GM19467 (cell line): ENCODE results near the gene JMJD1C.
"Not testable (repeated sequence)": the region's sequence is repeated elsewhere in the genome, so short reads cannot be mapped to it uniquely, and the experiment has no call there.

Experiments
- ATAC-seq: cut with Tn5 transposase; IDR thresholded peaks from one replicate; pipeline ENCODE4 v1.9.1; 2021; ENCODE audit warnings: mild to moderate bottlenecking, moderate library complexity; ENCODE audit not compliant: unreplicated experiment

The JMJD1C gene, protein sequence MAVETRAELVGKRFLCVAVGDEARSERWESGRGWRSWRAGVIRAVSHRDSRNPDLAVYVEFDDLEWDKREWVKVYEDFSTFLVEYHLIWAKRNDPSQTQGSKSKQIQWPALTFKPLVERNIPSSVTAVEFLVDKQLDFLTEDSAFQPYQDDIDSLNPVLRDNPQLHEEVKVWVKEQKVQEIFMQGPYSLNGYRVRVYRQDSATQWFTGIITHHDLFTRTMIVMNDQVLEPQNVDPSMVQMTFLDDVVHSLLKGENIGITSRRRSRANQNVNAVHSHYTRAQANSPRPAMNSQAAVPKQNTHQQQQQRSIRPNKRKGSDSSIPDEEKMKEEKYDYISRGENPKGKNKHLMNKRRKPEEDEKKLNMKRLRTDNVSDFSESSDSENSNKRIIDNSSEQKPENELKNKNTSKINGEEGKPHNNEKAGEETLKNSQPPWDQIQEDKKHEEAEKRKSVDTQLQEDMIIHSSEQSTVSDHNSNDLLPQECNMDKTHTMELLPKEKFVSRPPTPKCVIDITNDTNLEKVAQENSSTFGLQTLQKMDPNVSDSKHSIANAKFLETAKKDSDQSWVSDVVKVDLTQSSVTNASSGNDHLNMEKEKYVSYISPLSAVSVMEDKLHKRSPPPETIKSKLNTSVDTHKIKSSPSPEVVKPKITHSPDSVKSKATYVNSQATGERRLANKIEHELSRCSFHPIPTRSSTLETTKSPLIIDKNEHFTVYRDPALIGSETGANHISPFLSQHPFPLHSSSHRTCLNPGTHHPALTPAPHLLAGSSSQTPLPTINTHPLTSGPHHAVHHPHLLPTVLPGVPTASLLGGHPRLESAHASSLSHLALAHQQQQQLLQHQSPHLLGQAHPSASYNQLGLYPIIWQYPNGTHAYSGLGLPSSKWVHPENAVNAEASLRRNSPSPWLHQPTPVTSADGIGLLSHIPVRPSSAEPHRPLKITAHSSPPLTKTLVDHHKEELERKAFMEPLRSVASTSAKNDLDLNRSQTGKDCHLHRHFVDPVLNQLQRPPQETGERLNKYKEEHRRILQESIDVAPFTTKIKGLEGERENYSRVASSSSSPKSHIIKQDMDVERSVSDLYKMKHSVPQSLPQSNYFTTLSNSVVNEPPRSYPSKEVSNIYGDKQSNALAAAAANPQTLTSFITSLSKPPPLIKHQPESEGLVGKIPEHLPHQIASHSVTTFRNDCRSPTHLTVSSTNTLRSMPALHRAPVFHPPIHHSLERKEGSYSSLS (N-terminal part only)

DNA sequence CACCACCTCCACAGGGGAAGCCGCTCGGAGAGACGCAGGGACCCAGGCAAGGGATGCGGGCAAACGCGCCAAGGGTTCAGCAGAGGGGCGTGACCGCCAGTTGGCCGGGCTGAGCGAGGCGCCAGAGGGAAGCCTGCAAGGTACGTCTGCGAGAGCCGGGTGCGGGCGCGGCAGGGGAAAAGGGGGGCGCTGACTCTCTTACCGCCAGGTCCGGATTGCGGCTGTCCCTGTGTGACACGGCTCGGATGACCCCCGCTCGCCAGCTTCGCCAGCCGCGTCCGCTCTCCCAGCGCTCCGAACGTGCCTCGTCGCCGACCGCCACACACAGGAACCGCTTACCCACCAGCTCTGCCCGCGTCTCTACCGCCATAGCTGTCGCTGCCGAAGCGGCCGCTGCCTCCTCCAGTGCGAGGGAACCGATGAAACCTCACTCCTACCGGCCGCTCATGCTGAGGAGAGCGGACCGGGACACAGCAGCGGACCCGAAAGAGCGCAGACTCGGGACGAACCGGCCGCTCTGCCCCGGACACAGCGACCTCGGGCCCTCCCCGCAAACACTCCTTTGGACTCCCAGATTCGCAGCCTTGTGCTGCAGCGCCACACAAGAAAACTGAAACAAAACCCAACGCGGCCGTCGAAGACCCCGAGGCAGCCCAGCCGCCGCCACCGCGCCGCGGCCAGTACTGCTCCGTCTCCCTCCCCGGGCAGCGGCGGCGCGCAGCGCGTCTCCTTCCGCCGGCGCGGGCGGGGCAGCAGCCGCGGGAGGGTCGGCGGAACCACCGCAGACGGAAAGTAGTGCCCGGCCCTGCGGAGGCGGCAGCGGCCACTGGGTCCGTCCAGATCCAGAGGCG lies at the start of gene JMJD1C:
TSS of gene JMJD1C (minus strand) at position 685 of the 851 bp plus-strand sequence. CDS start at position 370, 315 bp downstream.
- peak; percentile 69 for ATAC-seq

DNA sequence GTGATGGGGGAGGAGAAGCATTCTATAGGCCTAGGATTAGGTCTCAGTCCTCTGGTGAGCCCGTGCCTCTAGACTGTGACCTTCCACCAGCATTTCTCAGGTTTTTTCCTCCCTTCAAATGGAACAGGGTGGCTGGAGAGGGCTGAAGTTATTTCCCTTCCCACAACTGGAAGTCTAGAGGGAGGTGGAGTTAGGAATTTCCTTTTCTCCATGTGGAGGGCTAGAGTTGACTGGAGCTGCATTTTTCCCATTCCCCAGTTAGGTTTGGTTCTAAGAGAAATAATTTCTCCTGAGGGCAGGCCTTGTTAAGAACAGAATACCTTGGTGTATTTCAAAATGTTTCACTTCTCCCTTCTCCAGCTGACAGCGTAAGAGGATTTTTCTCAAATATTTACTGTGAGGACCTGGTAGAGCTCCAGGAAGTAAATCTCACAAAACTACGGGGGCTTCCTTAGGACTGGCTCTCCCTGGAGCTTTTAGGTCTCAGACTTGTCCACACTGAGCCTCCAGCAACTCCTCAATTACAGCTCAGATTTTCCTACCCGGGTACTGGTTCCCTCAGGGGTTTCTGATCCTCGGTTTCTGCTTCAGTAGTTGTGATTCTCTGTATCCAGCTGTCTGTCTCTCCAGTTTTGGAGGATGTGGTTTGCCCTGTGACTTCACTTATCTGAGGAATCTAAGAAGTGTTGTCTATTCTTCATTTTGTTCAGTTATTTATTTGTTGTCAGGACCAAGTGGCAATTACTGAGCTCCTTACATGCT lies 49.4 kb upstream of the JMJD1C start:
- ATAC-seq: no peak

DNA sequence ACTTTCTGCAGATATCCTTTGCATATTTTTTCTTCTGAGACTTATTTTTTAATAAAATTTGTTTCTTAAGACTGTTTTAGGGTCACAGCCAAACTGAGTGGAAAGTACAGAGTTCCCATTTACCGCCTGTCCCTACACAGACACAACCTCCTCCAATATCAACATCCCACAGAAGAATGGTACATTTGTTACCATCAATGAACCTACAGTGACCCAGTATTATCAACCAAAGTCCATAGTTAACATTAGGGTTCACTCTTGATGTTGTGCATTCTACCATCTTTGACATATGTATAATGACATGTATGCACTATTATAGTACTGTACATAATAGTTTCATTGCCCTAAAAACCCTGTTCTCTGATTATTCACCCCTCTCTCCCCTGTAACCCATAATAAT lies 40.8 kb upstream of the JMJD1C start:
- ATAC-seq: no peak

DNA sequence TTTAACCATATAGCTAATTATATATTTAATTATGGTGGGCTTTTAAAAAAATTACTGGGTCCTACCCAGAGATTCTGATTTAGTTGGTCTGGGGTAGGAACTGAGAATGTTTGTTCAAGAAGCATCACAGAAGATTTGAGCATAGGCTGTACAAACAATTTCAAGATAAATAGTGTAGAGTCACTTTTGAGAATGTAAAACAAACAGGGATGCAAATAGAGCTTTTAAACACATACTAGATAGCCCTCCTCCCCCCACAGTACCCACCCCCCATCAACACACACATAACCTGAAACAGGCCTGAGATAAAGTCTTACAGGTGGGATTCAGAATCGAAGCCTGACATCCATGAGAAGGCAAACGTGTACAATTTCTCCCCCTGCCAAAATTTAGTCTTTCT lies 39.8 kb upstream of the JMJD1C start:
- no peak for ATAC-seq

DNA sequence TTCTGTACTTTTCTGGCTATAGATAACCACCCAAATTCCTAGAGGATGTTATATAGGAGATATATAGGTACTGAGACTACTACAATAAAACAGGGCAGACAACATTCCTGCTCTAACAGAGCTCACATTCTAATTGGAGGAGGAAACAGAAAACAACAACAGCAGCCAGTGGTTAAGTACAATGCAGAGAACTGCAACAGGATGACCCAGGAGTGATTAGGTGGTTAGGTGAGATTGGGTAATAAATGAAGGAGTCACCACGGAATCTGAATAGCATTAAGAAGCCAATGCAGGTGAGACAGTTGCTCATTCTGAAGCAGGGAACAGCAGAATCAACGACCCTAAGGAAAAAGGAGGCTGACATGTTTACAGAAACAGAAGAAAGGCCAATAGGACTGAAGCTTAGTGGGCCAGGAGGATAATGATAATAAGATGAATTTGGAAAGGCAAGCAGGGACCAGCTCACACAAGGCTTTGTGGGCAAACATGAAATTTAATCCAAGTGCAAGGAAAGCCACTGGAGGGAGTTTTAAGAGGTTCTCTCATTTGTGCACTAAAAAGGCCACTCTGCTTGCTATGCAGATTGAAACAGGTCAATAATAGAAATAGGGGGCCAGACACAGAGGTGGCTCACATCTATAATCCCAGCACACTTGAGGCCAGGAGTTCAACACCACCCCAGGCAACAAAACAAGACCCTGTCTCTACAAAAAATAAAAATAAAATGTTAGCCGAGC lies 38.5 kb upstream of the JMJD1C start:
- ATAC-seq: no peak

DNA sequence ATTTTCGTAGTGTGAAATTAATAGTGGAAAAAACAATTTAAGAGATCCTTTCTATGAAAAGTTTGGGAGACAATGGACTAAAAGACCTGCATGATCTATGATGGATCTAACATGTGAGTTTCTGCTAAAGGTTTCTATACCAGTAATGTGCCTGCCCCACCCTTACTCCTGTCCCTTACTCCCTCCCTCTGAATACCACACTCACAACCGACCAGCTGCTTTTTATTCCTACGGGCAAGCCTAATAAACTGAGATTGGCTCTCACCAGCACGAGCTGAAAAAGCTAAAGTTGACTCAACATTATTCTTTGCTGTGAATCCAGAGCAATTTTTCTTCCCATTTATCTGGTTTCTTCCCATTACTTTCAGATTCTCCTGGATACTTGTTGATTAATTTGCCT lies 37.6 kb upstream of the JMJD1C start:
- ATAC-seq: no peak

DNA sequence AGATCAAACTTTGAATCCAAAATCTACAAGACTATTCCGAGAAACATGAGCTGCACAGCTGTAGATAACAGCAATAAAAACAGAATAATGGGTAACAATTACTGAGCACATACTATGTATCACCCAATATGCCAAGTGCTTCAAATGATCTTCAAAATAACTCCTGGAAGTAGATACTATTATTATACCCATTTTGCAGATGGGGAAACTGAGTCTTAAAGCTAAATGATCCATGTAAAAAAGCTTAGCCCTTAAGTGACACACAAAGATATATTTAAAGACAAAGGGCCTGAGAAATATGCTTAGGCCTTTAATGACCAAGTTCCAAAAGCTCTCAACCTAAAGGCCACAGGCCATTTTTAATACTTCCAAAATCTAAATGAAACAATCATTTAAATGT lies 37.1 kb upstream of the JMJD1C start:
- no peak for ATAC-seq

DNA sequence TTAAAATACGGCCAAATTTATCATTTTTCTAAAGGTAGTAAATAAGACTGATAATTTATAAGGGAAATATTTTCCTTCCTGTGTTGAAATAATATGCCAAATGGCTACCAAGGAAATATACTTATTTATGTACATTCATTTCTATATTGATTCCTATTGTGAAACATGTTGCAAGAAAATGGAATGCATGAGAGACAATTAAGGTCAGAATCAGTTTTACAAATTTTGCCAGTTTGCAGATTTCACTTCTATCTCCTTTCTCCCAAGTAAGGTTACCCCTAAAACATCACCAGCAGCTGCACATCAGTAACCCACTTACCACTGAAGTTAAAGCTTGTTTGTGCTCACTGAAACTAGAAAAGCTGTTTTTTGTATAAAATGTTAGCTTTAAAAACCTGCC lies 36.2 kb upstream of the JMJD1C start:
- ATAC-seq: no peak

DNA sequence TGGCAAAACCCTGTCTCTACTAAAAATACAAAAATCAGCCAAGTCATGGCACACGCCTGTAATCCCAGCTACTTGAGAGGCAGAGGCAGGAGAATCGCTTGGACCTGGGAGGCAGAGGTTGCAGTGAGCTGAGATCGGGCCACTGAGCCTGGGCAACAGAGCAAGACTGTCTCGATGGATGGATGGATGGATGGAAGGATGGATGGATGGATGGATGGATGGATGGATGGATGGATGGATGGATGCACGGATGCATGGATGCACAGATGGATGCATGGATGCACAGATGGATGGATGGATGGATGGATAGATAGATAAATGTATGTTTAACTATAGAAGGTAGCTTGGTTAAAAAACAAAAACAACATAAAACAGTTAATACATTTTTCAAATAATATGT lies 34.8 kb upstream of the JMJD1C start:
- ATAC-seq: not testable (repeated sequence)

DNA sequence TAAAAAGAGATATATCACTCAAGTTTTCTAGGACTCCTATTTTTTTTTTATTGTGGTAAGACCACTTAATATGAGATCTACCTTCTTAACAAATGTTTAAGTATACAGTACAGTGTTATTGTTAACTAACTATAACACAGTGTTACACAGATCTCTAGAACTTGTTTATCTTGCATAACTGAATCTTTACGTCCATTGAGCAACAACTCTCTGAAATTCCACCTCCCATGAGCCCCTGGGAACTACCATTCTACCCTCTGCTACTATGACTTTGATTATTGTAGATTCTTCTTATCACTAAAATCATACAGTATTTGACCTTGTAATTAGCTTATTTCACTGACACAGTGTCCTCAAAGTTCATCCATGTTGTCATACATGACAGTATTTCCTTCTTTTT lies 32.9 kb upstream of the JMJD1C start:
- no peak for ATAC-seq

DNA sequence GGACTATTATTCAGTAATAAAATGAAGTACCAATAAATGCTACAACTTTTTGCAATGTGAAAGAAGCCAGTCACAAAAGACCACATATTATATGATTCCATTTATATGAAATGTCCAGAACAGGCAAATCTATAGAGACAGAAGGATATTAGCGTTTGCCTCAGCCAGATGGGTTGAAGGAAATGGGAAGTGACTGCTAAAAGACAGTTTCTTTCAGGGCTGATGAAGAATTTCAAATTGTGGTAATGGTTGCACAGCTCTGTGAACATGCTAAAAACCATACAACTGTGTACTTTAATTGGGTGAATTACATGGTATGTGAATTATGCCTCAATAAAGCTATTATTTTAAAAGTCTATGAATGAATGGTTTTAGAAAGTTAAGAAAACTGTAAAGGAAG lies 31.5 kb upstream of the JMJD1C start:
- ATAC-seq: no peak

DNA sequence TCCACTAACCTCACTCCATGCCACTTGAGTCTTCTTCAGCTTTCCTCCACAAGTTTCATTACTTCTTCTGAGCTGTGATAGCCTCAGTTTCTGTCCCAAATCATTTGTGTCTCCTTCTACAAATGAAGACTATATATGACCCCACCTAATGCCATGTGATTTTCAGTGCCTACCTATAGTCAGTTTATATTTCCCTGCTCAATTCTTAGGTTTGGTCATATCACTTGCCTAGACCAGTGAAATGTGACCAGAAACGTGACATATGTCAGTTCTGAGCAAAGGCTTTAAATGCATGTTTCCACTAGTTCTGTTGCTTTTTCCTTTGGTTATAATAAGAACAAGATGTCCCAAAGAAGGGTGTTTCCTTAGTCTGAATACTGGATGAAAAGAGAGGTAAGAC lies 30.8 kb upstream of the JMJD1C start:
- ATAC-seq: no peak

DNA sequence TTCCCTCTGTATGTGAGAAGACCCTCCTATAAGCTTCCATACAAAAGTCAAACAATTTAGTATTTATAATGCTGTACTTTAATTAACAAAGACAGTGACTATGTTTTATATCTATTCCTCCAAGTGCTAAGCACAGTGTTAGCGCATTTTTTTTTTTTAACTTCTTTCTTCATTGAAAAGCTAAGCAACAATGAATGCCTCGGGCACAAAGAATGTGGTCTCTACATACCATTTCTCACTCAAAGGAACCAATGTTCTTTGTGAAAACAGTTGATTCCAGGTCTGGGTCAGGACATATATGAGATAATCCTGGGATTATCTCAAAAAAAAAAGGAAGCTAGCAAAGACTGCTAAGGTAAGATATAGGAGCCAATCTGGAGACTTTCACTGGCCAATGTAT lies 29.2 kb upstream of the JMJD1C start:
- ATAC-seq: no peak

DNA sequence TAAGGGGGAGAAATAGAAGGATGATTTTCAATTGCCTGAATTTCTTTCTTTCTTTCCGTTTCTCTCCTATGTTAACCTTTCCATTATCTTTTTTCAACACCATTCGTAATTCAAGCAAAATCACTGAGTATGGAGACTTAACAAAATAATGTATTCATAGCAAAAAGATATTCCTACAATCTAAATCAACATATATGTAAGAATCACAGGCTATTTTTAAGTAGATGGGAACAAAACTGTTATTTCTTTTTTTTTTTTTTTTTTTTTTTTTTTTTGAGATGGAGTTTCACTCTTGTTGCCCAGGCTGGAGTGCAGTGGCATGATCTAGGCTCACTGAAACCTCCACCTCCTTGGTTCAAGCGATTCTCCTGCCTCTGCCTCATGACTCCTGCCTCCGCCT lies 27.2 kb upstream of the JMJD1C start:
- no peak for ATAC-seq

DNA sequence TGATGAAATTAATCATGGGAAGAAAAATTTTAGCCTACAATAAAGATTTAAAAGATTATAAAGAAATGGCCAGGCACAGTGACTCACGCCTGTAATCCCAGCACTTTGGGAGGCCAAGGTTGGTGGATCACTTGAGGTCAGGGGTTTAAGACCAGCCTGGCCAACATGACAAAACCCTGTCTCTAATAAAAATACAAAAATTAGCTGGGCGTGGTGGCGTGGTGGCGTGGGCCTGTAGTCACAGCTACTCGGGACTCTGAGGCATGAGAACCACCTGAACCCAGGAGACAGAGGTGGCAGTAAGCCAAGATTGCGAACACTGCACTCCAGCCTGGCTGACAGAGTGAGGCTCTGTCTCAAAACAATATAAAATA lies 26.5 kb upstream of the JMJD1C start:
- ATAC-seq: not testable (repeated sequence)

DNA sequence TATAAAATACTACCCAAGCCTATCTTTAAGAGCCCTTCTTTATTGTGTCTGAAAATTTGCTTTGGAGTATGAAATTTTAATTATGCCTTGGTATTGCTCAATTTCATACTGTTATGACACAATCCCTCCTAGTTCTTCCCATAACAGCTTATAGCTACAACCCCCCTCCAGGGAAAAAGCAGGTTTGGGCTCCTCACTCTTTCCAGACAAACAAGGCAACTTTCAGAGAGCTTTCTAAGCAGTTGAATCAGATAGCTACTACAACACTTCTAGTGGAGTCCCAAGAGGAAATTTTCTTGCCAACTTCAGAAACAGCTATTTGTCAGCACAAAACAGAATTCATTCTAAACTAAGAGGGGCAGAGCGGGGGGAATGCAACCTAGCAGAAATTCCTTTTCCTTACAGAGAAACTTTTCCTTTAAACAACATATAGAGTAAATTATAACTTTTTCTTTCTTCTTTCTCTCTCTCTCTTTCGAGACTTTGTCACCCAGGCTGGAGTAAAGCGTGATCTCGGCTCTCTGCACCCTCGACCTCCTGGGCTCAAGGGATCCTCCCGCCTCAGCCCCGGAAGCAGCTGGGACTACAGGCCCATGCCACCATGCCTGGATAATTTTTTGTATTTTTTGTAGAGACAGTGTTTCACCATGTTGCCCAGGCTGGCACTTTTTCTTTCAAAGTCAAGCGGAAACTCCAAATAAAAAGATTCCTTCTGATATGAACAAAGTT lies 26.0 kb upstream of the JMJD1C start:
- ATAC-seq: no peak

DNA sequence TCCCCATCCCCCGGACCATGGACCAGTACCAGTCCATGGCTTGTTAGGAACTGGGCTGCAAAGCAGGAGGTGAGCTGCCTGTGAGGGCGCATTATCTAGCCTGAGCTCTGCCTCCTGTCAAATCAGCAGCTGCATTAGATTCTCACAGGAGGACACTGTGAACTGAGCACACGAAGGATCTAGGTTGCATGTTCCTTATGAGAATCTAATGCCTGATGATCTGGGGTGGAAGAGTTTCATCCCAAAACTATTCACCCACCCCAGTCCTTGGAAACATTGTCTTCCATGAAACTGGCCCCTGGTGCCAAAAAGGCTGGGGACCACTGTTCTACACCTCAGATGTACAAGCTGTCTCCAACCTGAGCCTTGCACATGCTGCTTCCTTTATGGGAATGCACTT lies 24.1 kb upstream of the JMJD1C start:
- no peak for ATAC-seq

DNA sequence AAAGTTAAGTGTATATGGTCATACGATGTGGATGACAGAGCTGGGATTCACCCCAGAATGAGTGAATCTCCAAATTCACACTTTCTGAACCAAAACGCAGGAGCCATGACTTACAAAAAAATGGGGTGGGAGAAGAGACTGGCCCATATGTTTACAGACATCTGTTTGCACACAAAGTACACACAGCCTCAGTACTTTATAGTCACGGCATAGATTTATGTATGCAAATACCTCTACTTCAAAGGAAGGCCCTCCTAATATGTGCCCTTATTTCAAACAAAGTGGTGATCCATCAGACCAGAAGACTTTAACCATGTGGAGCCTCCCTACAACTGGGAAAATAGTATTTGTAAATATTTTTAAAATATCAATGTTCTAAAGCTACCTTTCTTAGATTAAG lies 22.2 kb upstream of the JMJD1C start:
- no peak for ATAC-seq
